Keratinocyte (primary cell): ENCODE results near the gene SLC17A3.

Experiments
- CTCF ChIP-seq, 3 experiments: IDR thresholded peaks in 1 of 3; conservative IDR thresholded peaks in 1 of 3; optimal IDR thresholded peaks in 1 of 3; 2 replicates in 2 of 3; 3 replicates in 1 of 3; pipeline versions ENCODE3 to v1.5.1; 2011; ENCODE audit warnings: low read length in 3 of 3, mild to moderate bottlenecking in 3 of 3, moderate library complexity in 2 of 3, control low read depth in 1 of 3, inconsistent platforms in 1 of 3; ENCODE audit not compliant: insufficient read depth in 2 of 3; ENCODE audit errors: extremely low read depth in 1 of 3
- EZH2 ChIP-seq: IDR thresholded peaks from one replicate; pipeline ENCODE4 v1.6.1; 2012; ENCODE audit warnings: inconsistent platforms, mild to moderate bottlenecking, low read length, moderate library complexity

GRCh38 chr6:25874118-25874517 lies at the start of gene SLC17A3:
- TF ChIP-seq EZH2 (no peak), CTCF (optimal IDR thresholded peaks at IDR 0.05 in 1 of 3, IDR thresholded peaks at IDR 0.05 in 1 of 3, conservative IDR thresholded peaks at IDR 0.05 in 1 of 3; ENCODE audit: extremely low read depth in 1 of 3, insufficient read depth in 2 of 3, low read length in 3 of 3) (no peak)
